AG10803 (cell line): ENCODE results near the gene SYNGR1.
"Not testable (repeated sequence)": the region's sequence is repeated elsewhere in the genome, so short reads cannot be mapped to it uniquely, and the experiment has no call there.

Source experiments
- DNase-seq: peaks from one replicate; pipeline ENCODE4 v3.0.0; 2010; ENCODE audit warnings: low read depth
- H3K4me3 ChIP-seq: 2 replicates; pipeline ENCODE4 v1.5.1; 2011; ENCODE audit warnings: mild to moderate bottlenecking, low read length, control low read depth
- CTCF ChIP-seq: conservative IDR thresholded peaks from 2 replicates; pipeline ENCODE4 v1.5.1; 2011; ENCODE audit warnings: mild to moderate bottlenecking, low read length, control low read depth, inconsistent platforms

SYNGR1 gene

GRCh38 chr22:39405346-39406085, 55.7 kb downstream of the SYNGR1 start:
- H3K4me3 ChIP-seq = peak overlapping the region; percentile 43
- DNase-seq = peak; percentile 76
- peak; percentile 34 for TF ChIP-seq CTCF

GRCh38 chr22:39408173-39408572, 58.4 kb downstream of the SYNGR1 start:
- H3K4me3 ChIP-seq = no peak overlapping the region
- TF ChIP-seq CTCF = no peak
- peak; percentile 73 for DNase-seq

- H3K4me3 ChIP-seq = no peak overlapping the region
- no peak for TF ChIP-seq CTCF
- no peak for DNase-seq
Measured at GRCh38 chr22:39408807-39409206, 59.0 kb downstream of the SYNGR1 start.

- H3K4me3 ChIP-seq = no peak overlapping the region
- TF ChIP-seq CTCF = no peak
- no peak for DNase-seq
Measured at GRCh38 chr22:39409516-39410029, 59.8 kb downstream of the SYNGR1 start.

- no peak for TF ChIP-seq CTCF
- no peak overlapping the region for H3K4me3 ChIP-seq
- no peak for DNase-seq
Measured at GRCh38 chr22:39410264-39410663, 60.5 kb downstream of the SYNGR1 start.

GRCh38 chr22:39411828-39412365, 62.1 kb downstream of the SYNGR1 start:
- not testable (repeated sequence) for DNase-seq, H3K4me3 ChIP-seq

GRCh38 chr22:39413204-39413603, 63.4 kb downstream of the SYNGR1 start:
- not testable (repeated sequence) for H3K4me3 ChIP-seq, DNase-seq

- TF ChIP-seq CTCF = no peak
- H3K4me3 ChIP-seq = no peak overlapping the region
- DNase-seq = no peak
Measured at GRCh38 chr22:39414377-39414776, 64.6 kb downstream of the SYNGR1 start.
